ENCODE results near the gene MAST4.

The MAST4 gene

DNA sequence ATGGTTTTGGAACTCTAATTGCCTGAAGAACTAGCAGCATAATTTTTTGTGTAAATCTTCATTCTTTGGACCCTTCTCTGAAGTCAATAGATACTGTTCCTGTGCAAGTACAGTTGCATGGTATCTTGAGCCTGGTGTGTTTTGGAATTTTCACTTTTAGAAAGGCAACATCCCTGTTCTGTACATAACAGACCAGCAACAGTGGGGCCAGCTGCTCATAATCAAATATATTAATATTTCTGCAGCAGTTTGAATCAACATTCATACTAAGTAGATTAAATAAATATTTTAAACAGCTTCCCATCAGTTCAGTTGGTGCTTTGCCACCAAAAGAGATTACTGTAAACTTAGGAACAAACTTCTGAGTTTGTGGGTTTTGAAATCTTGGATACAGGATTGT is 502.5 kb downstream of the MAST4 start:
- peaks cover 10% of the 10 kb centered on the region for H3K4me1 ChIP-seq (ENCODE audit: control insufficient read depth, insufficient read depth, low read length)
- no peaks in the 10 kb centered on the region for H3K9me3 ChIP-seq (ENCODE audit: control insufficient read depth, insufficient read depth, low read depth, low read length)
- CTCF ChIA-PET = no interaction called here
- TF ChIP-seq HOXA7 (CRISPR knock-in tag; IDR thresholded peaks at IDR 0.05; ENCODE audit: borderline replicate concordance) = no peak
- no peak for TF ChIP-seq KLF17 (tag by site-specific recombination; IDR thresholded peaks at IDR 0.05)
- TF ChIP-seq, protein P1, sequence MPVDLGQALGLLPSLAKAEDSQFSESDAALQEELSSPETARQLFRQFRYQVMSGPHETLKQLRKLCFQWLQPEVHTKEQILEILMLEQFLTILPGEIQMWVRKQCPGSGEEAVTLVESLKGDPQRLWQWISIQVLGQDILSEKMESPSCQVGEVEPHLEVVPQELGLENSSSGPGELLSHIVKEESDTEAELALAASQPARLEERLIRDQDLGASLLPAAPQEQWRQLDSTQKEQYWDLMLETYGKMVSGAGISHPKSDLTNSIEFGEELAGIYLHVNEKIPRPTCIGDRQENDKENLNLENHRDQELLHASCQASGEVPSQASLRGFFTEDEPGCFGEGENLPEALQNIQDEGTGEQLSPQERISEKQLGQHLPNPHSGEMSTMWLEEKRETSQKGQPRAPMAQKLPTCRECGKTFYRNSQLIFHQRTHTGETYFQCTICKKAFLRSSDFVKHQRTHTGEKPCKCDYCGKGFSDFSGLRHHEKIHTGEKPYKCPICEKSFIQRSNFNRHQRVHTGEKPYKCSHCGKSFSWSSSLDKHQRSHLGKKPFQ (tag by site-specific recombination; IDR thresholded peaks at IDR 0.05) = no peak
- TF ChIP-seq ZBTB1 (tag by site-specific recombination; IDR thresholded peaks at IDR 0.05) = no peak
- TF ChIP-seq ZNF433 (tag by site-specific recombination; IDR thresholded peaks at IDR 0.05; ENCODE audit: low read depth) = no peak
- TF ChIP-seq ZNF398 (tag by site-specific recombination; IDR thresholded peaks at IDR 0.05) = no peak
- 0 out of 2 replicates have a peak, but pooled peaks have one; percentile 25 for TF ChIP-seq ZNF600 (tag by site-specific recombination; IDR thresholded peaks at IDR 0.05)
- no peak for TF ChIP-seq ZNF513 (tag by site-specific recombination; IDR thresholded peaks at IDR 0.05)
- H3K27ac ChIP-seq (ENCODE audit: extremely low read depth, low read depth, low read length) = no peak overlapping the region
- no peak overlapping the region for H3K4me3 ChIP-seq (ENCODE audit: low read depth, low read length)
- POLR2A ChIA-PET = no interaction called here
- H3K36me3 ChIP-seq (ENCODE audit: control insufficient read depth in 2 of 2, insufficient read depth in 1 of 2, low read length in 2 of 2) = no peaks in the 10 kb centered on the region

- TF ChIP-seq ZBTB8A (tag by site-specific recombination; IDR thresholded peaks at IDR 0.05) (no peak), ZNF248 (tag by site-specific recombination; IDR thresholded peaks at IDR 0.05) (no peak), ZNF48 (tag by site-specific recombination; IDR thresholded peaks at IDR 0.05) (no peak), ZNF354C (tag by site-specific recombination; IDR thresholded peaks at IDR 0.05; ENCODE audit: borderline replicate concordance, low read depth) (no peak), ZNF391 (tag by site-specific recombination; IDR thresholded peaks at IDR 0.05; ENCODE audit: borderline replicate concordance, low read depth) (no peak)
- ChIA-PET CTCF (no interaction called here), POLR2A (no interaction called here)
- Histone ChIP-seq H3K4me3 (ENCODE audit: low read depth, low read length) (no peak overlapping the region), H3K27ac (ENCODE audit: extremely low read depth, low read depth, low read length) (no peak overlapping the region), H3K36me3 (ENCODE audit: control insufficient read depth in 2 of 2, insufficient read depth in 1 of 2, low read length in 2 of 2) (no peaks in the 10 kb centered on the region), H3K9me3 (ENCODE audit: control insufficient read depth, insufficient read depth, low read depth, low read length) (no peaks in the 10 kb centered on the region), H3K4me1 (ENCODE audit: control insufficient read depth, insufficient read depth, low read length) (peaks cover 8% of the 10 kb centered on the region)
Observed at GRCh38 chr5:67100301-67100700, 504.1 kb downstream of the MAST4 start.

GRCh38 chr5:67102708-67103107 is 506.5 kb downstream of the MAST4 start:
- no peak overlapping the region for H3K27ac ChIP-seq (ENCODE audit: extremely low read depth, low read depth, low read length)
- H3K4me3 ChIP-seq (ENCODE audit: low read depth, low read length) = no peak overlapping the region
- no peaks in the 10 kb centered on the region for H3K9me3 ChIP-seq (ENCODE audit: control insufficient read depth, insufficient read depth, low read depth, low read length)
- no peaks in the 10 kb centered on the region for H3K4me1 ChIP-seq (ENCODE audit: control insufficient read depth, insufficient read depth, low read length)
- ChIA-PET CTCF (no interaction called here), POLR2A (no interaction called here)
- H3K36me3 ChIP-seq (ENCODE audit: control insufficient read depth in 2 of 2, insufficient read depth in 1 of 2, low read length in 2 of 2) = peaks cover 0 to 3% of the 10 kb centered on the region in 2 experiments; a peak in 1 of 3 replicates
- TF ChIP-seq SCRT1 (tag by site-specific recombination; IDR thresholded peaks at IDR 0.05; ENCODE audit: borderline replicate concordance) = no peak
- no peak for TF ChIP-seq ZNF404 (tag by site-specific recombination; IDR thresholded peaks at IDR 0.05)
- no peak for TF ChIP-seq ZNF140 (tag by site-specific recombination; IDR thresholded peaks at IDR 0.05)
- TF ChIP-seq BCL11B (tag by site-specific recombination; IDR thresholded peaks at IDR 0.05; ENCODE audit: low read depth) = no peak
- TF ChIP-seq ZNF514 (tag by site-specific recombination; IDR thresholded peaks at IDR 0.05) = no peak
- no peak for TF ChIP-seq ZNF513 (tag by site-specific recombination; IDR thresholded peaks at IDR 0.05)
- no peak for TF ChIP-seq ZEB2 (tag by site-specific recombination; IDR thresholded peaks at IDR 0.05)
